Lower leg skin (tissue), 4 donors: ENCODE data around the gene CHD3. TPM values are rescaled to one million over a fixed set of nuclear protein-coding genes. Genes with fewer than 3 reads are reported as not detected.
A peak's percentile ranks its signal among the peaks of the same experiment; 100 is the strongest.
"Not testable (repeated sequence)": the region's sequence is repeated elsewhere in the genome, so short reads cannot be mapped to it uniquely, and the experiment has no call there.

Source experiments
- DNase-seq, 2 donors: peaks; one replicate each; pipeline ENCODE4 v3.0.0-alpha.2; 2019; ENCODE audit warnings: low spot score in 2 of 2
- H3K4me3 ChIP-seq: fragments of 200-600 bp; sonication (generic); 2 replicates; pipeline ENCODE4 v1.5.1; 2017; ENCODE audit warnings: mild to moderate bottlenecking, low read depth; ENCODE audit not compliant: poor library complexity, severe bottlenecking
- POLR2A ChIP-seq, 2 donors: fragments of 450-650 bp; IDR thresholded peaks; one replicate each; pipeline ENCODE4 v1.6.1; 2016 to 2017; ENCODE audit warnings: antibody characterized with exemption in 2 of 2, mild to moderate bottlenecking in 1 of 2, moderate library complexity in 1 of 2
- WGBS, 2 donors: methylation state at CpG; one replicate each; pipeline ENCODE4 v1.1.5; 2018; 5-methylcytosine and 5-hydroxymethylcytosine counted together
- intact Hi-C: fragments of 100-400 bp; cut with DNase I; formaldehyde crosslinking; loops from one replicate; pipeline ENCODE4 v1.15.0; 2023; ENCODE audit warnings: low total_unique reads
- total RNA-seq, 4 donors: library from RNA; depleted of rRNA; stranded (reverse); fragments of >200 nt; gene quantifications; one replicate each; pipeline ENCODE4 v1.1.0, GENCODE V29; 2016
- TF ChIP-seq, protein P1 (sequence below), 3 donors: fragments of 450-650 bp; IDR thresholded peaks; one replicate each; pipeline ENCODE4 v1.5.1; 2016; ENCODE audit warnings: antibody characterized with exemption in 3 of 3, mild to moderate bottlenecking in 3 of 3, moderate library complexity in 2 of 3

The CHD3 gene
- total RNA-seq, 4 donors from 2014 or later = 36.8 to 71.1 (median 54.8) TPM

DNA sequence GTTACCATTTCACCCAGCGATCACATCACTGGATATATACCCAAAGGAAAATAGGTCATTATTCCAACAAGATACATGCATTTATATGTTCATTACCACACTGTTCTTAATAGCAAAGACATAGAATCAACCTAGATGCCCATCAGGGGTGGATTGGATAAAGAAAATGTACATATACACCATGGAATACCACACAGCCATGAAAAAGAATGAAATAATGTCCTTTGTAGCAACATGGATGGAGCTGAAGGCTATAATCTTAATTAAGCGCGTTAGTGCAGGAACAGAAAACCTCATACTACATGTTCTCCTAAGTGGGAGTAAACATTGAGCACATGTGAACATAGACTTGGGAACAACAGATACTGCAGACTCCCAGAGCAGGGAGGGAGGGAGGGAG, 62.0 kb downstream of the CHD3 start:
- DNase-seq = no peak
- intact Hi-C loops = no loop called here
- H3K4me3 ChIP-seq = no peak overlapping the region
- TF ChIP-seq, protein P1, sequence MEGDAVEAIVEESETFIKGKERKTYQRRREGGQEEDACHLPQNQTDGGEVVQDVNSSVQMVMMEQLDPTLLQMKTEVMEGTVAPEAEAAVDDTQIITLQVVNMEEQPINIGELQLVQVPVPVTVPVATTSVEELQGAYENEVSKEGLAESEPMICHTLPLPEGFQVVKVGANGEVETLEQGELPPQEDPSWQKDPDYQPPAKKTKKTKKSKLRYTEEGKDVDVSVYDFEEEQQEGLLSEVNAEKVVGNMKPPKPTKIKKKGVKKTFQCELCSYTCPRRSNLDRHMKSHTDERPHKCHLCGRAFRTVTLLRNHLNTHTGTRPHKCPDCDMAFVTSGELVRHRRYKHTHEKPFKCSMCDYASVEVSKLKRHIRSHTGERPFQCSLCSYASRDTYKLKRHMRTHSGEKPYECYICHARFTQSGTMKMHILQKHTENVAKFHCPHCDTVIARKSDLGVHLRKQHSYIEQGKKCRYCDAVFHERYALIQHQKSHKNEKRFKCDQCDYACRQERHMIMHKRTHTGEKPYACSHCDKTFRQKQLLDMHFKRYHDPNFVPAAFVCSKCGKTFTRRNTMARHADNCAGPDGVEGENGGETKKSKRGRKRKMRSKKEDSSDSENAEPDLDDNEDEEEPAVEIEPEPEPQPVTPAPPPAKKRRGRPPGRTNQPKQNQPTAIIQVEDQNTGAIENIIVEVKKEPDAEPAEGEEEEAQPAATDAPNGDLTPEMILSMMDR (IDR thresholded peaks at IDR 0.05) = no peak
- TF ChIP-seq POLR2A (IDR thresholded peaks at IDR 0.05) = no peak
- 55 to 59% methylated on average over 3 of the region's 3 CpGs for WGBS, 2 donors

GRCh38 chr17:7951143-7951792, 62.7 kb downstream of the CHD3 start:
- 68 to 72% methylated on average over 5 of the region's 5 CpGs for WGBS, 2 donors
- no peak overlapping the region for H3K4me3 ChIP-seq
- no peak for TF ChIP-seq POLR2A (IDR thresholded peaks at IDR 0.05)
- TF ChIP-seq, protein P1 (IDR thresholded peaks at IDR 0.05) = no peak
- intact Hi-C loops = no loop called here
- no peak for DNase-seq

DNA sequence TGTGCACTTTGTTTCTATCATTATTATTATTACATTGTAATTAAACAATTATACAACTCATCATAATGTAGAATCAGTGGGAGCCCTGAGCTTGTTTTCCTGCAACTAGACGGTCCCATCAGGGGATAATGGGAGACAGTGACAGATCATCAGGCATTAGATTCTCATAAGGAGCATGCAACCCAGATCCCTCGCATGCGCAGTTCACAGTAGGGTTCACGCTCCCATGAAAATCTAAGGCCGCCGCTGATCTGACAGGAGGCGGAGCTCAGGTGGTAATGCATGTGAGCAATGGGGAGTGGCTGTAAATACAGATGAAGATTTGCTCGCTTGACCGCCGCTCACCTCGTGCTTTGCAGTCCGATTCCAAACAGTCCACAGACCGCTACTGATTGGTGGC, 64.7 kb downstream of the CHD3 start:
- 93 to 97% methylated on average over 13 of the region's 13 CpGs for WGBS, 2 donors
- H3K4me3 ChIP-seq, intact Hi-C loops, DNase-seq: not testable (repeated sequence)

DNA sequence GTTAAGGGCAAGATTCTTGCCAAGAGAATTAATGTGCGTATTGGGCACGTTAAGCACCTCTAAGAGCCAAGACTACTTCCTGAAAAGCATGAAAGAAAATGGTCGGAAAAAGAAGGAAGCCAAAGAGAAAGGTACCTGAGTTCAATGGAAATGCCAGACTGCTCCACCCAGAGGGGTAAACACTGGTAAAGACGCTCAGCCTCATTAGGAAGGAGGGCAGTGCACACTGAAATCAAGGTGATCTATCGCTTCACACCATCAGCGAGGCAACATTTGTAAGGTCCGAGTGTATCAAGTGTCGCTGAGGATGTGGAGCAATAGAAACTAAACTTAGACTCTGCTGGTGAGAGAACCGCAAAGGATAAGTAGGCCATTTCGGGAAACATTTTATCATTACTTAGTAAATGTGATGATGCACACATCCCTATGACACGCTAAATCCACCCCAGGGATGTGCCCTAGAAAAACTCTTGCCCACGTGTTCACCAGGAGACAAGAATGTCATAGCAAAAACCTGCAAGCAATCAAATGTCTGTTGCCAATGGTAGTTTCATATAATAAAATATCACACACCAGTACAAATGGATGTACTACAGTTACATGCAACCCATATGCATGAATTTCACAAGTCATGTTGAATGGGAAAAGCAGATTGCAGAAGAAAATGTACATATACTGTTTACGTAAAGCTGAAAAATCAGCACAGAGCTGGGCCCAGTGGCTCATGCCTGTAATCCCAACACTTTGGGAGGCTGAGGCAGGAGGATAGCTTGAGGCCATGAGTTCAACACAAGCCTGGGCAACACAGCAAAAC, 67.0 kb downstream of the CHD3 start:
- WGBS, 2 donors = 59 to 61% methylated on average over 13 of the region's 13 CpGs
- TF ChIP-seq POLR2A (IDR thresholded peaks at IDR 0.05) = no peak
- DNase-seq = peak in 1 of 2 donors; percentile 15
- intact Hi-C loops = no loop called here
- H3K4me3 ChIP-seq = no peak overlapping the region

- DNase-seq = no peak
- WGBS, 2 donors = 78 to 82% methylated on average over 11 of the region's 11 CpGs
- TF ChIP-seq, protein P1 (IDR thresholded peaks at IDR 0.05) = no peak
- no peak for TF ChIP-seq POLR2A (IDR thresholded peaks at IDR 0.05)
- intact Hi-C loops = no loop called here
- no peak overlapping the region for H3K4me3 ChIP-seq
Observed at GRCh38 chr17:7956228-7956965, 67.8 kb downstream of the CHD3 start.

- no peak for TF ChIP-seq POLR2A (IDR thresholded peaks at IDR 0.05)
- TF ChIP-seq, protein P1 (IDR thresholded peaks at IDR 0.05) = no peak
- no peak overlapping the region for H3K4me3 ChIP-seq
- DNase-seq = no peak
- intact Hi-C loops = no loop called here
- 90 to 91% methylated on average over 9 of the region's 9 CpGs for WGBS, 2 donors
Observed at GRCh38 chr17:7959503-7960253, 71.1 kb downstream of the CHD3 start.
